GM23338 (cell line): ENCODE results near the gene OLFML2B. TPM values are rescaled to one million over a fixed set of nuclear protein-coding genes. Genes with fewer than 3 reads are reported as not detected.

Experiments used
- ATAC-seq: fragments of 200-7000 bp; cut with Tn5 transposase; 3 replicates; pipeline ENCODE4 v1.9.1; 2020
- DNase-seq: peaks from one replicate; pipeline ENCODE4 v3.0.0-alpha.2; 2015; ENCODE audit warnings: low spot score
- H2AFZ ChIP-seq: fragments of 200-600 bp; sonication (generic); 2 replicates; pipeline ENCODE4 v1.8.0; 2016; ENCODE audit warnings: antibody characterized with exemption, mild to moderate bottlenecking, moderate library complexity
- H3F3A ChIP-seq: fragments of 200-600 bp; sonication (generic); replicated peaks from 2 replicates; pipeline ENCODE4 v1.8.0; 2017; ENCODE audit warnings: antibody characterized with exemption, mixed run types, low read depth
- H3K27ac ChIP-seq: fragments of 200-600 bp; sonication (generic); 2 replicates; pipeline ENCODE4 v1.6.1; 2016; ENCODE audit warnings: low read depth
- H3K27me3 ChIP-seq: fragments of 200-600 bp; sonication (generic); 2 replicates; pipeline ENCODE4 v1.8.0; 2016; ENCODE audit warnings: mild to moderate bottlenecking, mixed run types, moderate library complexity; ENCODE audit not compliant: insufficient read depth
- H3K36me3 ChIP-seq: fragments of 200-600 bp; sonication (generic); 2 replicates; pipeline ENCODE4 v1.8.0; 2016; ENCODE audit warnings: mild to moderate bottlenecking; ENCODE audit not compliant: insufficient read depth
- H3K4me1 ChIP-seq: fragments of 200-600 bp; sonication (generic); 2 replicates; pipeline ENCODE4 v1.8.0; 2016; ENCODE audit warnings: mild to moderate bottlenecking, moderate library complexity; ENCODE audit not compliant: insufficient read depth
- H3K4me2 ChIP-seq: fragments of 200-600 bp; sonication (generic); 2 replicates; pipeline ENCODE4 v1.7.1; 2017; ENCODE audit warnings: mixed run types
- H3K4me3 ChIP-seq: fragments of 200-600 bp; sonication (generic); 2 replicates; pipeline ENCODE4 v1.6.1; 2016; ENCODE audit warnings: mixed run types
- H3K79me2 ChIP-seq: fragments of 200-600 bp; sonication (generic); replicated peaks from 2 replicates; pipeline ENCODE4 v1.8.0; 2017; ENCODE audit warnings: mild to moderate bottlenecking; ENCODE audit not compliant: insufficient read depth
- H3K9me2 ChIP-seq: fragments of 200-600 bp; sonication (generic); 2 replicates; pipeline ENCODE4 v1.8.0; 2017; ENCODE audit not compliant: insufficient read depth
- H4K20me1 ChIP-seq: fragments of 200-600 bp; sonication (generic); replicated peaks from 2 replicates; pipeline ENCODE4 v1.8.0; 2017; ENCODE audit warnings: mild to moderate bottlenecking; ENCODE audit not compliant: insufficient read depth
- H3K27ac Mint-ChIP-seq: 2 replicates; pipeline ENCODE4 v1.8.0; 2020; ENCODE audit warnings: inconsistent platforms, mild to moderate bottlenecking, moderate library complexity, mixed read lengths
- H3K27me3 Mint-ChIP-seq: 3 replicates; pipeline ENCODE4 v1.8.0; 2022; ENCODE audit warnings: low read depth, mild to moderate bottlenecking, moderate library complexity, mixed read lengths, inconsistent platforms; ENCODE audit not compliant: insufficient read depth, poor library complexity
- H3K36me3 Mint-ChIP-seq: 3 replicates; pipeline ENCODE4 v1.8.0; 2021; ENCODE audit warnings: low read depth, mild to moderate bottlenecking, inconsistent platforms, moderate library complexity, mixed read lengths
- H3K4me1 Mint-ChIP-seq: 3 replicates; pipeline ENCODE4 v1.8.0; 2020; ENCODE audit warnings: mild to moderate bottlenecking, inconsistent platforms, mixed read lengths
- H3K4me3 Mint-ChIP-seq: 3 replicates; pipeline ENCODE4 v1.8.0; 2021; ENCODE audit warnings: moderate library complexity, mild to moderate bottlenecking, inconsistent platforms, mixed read lengths
- H3K9me3 Mint-ChIP-seq: 3 replicates; pipeline ENCODE4 v1.8.0; 2020; ENCODE audit warnings: moderate library complexity, mild to moderate bottlenecking, inconsistent platforms, mixed read lengths
- CREB1 ChIP-seq: fragments of 250-450 bp; sonication (Bioruptor Pico); IDR thresholded peaks from 2 replicates; pipeline ENCODE4 v1.5.0; 2020; ENCODE audit warnings: low read depth, mild to moderate bottlenecking, moderate library complexity
- EZH2 ChIP-seq: fragments of 200-600 bp; sonication (generic); IDR thresholded peaks from one replicate; pipeline ENCODE4 v1.8.0; 2017; ENCODE audit warnings: antibody characterized with exemption, mild to moderate bottlenecking, low read depth; ENCODE audit not compliant: unreplicated experiment
- EZH2phosphoT487 ChIP-seq: fragments of 200-600 bp; sonication (generic); IDR thresholded peaks from one replicate; pipeline ENCODE4 v1.8.1; 2018; ENCODE audit warnings: antibody characterized with exemption; ENCODE audit not compliant: unreplicated experiment
- JUNB ChIP-seq: IDR thresholded peaks from one replicate; pipeline ENCODE4 v1.6.1; 2016; ENCODE audit warnings: antibody characterized with exemption; ENCODE audit not compliant: unreplicated experiment
- NANOG ChIP-seq: IDR thresholded peaks from 2 replicates; pipeline ENCODE4 v1.6.1; 2016; ENCODE audit warnings: antibody characterized with exemption, borderline replicate concordance
- POLR2AphosphoS5 ChIP-seq: IDR thresholded peaks from 2 replicates; pipeline ENCODE4 v1.6.1; 2016; ENCODE audit warnings: antibody characterized with exemption, low read depth
- ZNF114 ChIP-seq: fragments of 250-450 bp; sonication (Bioruptor Pico); IDR thresholded peaks from 2 replicates; pipeline ENCODE4 v1.5.0; 2020; ENCODE audit warnings: mild to moderate bottlenecking, moderate library complexity
- polyA plus RNA-seq: library from polyadenylated mRNA; unstranded; fragments of >200 nt; fragmentation: Nextera tagmentation; extraction: Ambion mirVana; gene quantifications from 2 replicates; pipeline ENCODE4 v1.2.1, GENCODE V29; 2016
- total RNA-seq: library from RNA; depleted of rRNA; stranded (reverse); fragments of >200 nt; shearing (Covaris generic); gene quantifications from 2 replicates; pipeline ENCODE4 v1.2.3, GENCODE V29; 2014
- TF ChIP-seq, protein P1 (sequence below): IDR thresholded peaks from 2 replicates; pipeline ENCODE4 v1.6.1; 2016; ENCODE audit warnings: antibody characterized with exemption

OLFML2B gene
- total and polyA plus RNA-seq, 2 experiments from 2014 or later = 2.9 to 4.3 TPM

DNA sequence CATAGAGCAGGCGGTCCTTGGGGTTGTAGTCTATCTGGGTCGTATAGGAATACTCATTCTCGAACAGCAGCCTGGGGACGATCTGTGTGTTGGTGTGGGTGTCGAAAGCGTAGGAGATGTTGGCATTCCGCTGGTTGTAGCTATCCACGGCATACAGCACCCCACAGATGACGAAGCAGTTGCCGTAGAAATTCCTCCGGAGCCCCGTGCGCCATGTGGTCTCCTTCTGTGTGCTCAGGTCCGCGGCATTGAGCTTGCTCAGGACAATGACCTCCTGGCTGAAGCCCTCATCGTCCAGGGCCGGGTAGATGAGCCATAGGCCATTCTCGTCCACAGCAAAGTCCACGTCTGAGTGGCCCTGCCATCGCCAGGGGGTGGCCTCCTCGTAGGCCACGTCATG, 39.9 kb downstream of the OLFML2B start:
- Histone ChIP-seq H4K20me1 (no peaks in the 10 kb centered on the region), H3K4me3 (no peak overlapping the region), H3K79me2 (no peaks in the 10 kb centered on the region), H3F3A (no peaks in the 10 kb centered on the region), H3K9me2 (peaks cover 4% of the 10 kb centered on the region; the same call in 1 of the 2 replicates), H3K27me3 (no peaks in the 10 kb centered on the region), H2AFZ (no peak overlapping the region), H3K4me1 (no peaks in the 10 kb centered on the region), H3K36me3 (no peaks in the 10 kb centered on the region), H3K27ac (no peak overlapping the region), H3K4me2 (no peak overlapping the region)
- DNase-seq (no peak), ATAC-seq (no peak)
- Mint-ChIP-seq H3K9me3 (peaks cover 14% of the 10 kb centered on the region), H3K4me1 (no peaks in the 10 kb centered on the region; the same call in 2 of the 3 replicates), H3K27me3 (peaks cover 8% of the 10 kb centered on the region), H3K36me3 (peaks cover 12% of the 10 kb centered on the region; the same call in 2 of the 3 replicates), H3K27ac (no peak overlapping the region), H3K4me3 (no peak overlapping the region)
- TF ChIP-seq, protein P1, sequence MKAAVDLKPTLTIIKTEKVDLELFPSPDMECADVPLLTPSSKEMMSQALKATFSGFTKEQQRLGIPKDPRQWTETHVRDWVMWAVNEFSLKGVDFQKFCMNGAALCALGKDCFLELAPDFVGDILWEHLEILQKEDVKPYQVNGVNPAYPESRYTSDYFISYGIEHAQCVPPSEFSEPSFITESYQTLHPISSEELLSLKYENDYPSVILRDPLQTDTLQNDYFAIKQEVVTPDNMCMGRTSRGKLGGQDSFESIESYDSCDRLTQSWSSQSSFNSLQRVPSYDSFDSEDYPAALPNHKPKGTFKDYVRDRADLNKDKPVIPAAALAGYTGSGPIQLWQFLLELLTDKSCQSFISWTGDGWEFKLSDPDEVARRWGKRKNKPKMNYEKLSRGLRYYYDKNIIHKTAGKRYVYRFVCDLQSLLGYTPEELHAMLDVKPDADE = no peak
- TF ChIP-seq ZNF114 (CRISPR knock-in tag) = no peak
- TF ChIP-seq EZH2 = no peak
- no peak for TF ChIP-seq JUNB
- TF ChIP-seq NANOG = no peak
- TF ChIP-seq CREB1 = no peak
- no peak for TF ChIP-seq EZH2phosphoT487

DNA sequence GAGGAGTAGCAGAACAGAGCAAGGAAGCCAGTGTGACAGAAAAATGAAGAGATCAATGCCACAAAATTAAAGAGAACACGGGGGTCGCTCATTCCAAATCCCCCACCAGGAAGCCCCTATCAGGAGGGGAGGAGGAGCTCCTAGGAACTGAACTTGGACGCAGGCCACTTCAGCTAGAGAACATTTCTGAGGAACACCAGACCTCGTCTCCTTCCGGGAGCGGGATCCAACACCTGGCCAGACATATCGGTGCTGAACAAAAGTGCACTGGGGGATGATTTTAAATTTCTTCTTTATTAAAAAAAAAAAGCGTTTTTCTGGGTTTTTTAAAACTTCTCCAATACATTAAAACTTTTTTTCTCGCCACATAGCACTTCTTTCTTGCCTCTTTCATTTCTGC, 40.8 kb downstream of the OLFML2B start:
- H3K36me3 Mint-ChIP-seq = peaks cover 8% of the 10 kb centered on the region; the same call in 2 of the 3 replicates
- no peak overlapping the region for H3K27ac ChIP-seq

More for the DNA sequence above, 40.8 kb downstream of the OLFML2B start:
- no peak overlapping the region for H2AFZ ChIP-seq
- H4K20me1 ChIP-seq = no peaks in the 10 kb centered on the region
- no peak overlapping the region for H3K27ac Mint-ChIP-seq
- no peak overlapping the region for H3K4me3 Mint-ChIP-seq
- H3F3A ChIP-seq = no peaks in the 10 kb centered on the region
- H3K9me2 ChIP-seq = peaks cover 4% of the 10 kb centered on the region; the same call in 1 of the 2 replicates
- H3K36me3 ChIP-seq = no peaks in the 10 kb centered on the region
- H3K27me3 Mint-ChIP-seq = peaks cover 4% of the 10 kb centered on the region
- no peaks in the 10 kb centered on the region for H3K4me1 ChIP-seq
- H3K27me3 ChIP-seq = no peaks in the 10 kb centered on the region
- no peak overlapping the region for H3K4me2 ChIP-seq
- ATAC-seq (no peak), DNase-seq (no peak)
- H3K79me2 ChIP-seq = no peaks in the 10 kb centered on the region
- H3K9me3 Mint-ChIP-seq = peaks cover 9% of the 10 kb centered on the region
- H3K4me1 Mint-ChIP-seq = no peaks in the 10 kb centered on the region; the same call in 2 of the 3 replicates
- no peak for TF ChIP-seq EZH2
- TF ChIP-seq, protein P1 = no peak
- no peak for TF ChIP-seq CREB1
- no peak for TF ChIP-seq POLR2AphosphoS5
- no peak for TF ChIP-seq EZH2phosphoT487
- H3K4me3 ChIP-seq = no peak overlapping the region
